OCI-LY3 (cell line): ENCODE data around the gene ARMC3.

ENCODE experiments used
- EZH2phosphoT487 ChIP-seq: fragments of 200-600 bp; shearing (Covaris generic); IDR thresholded peaks from 2 replicates; pipeline ENCODE4 v1.6.1; 2018; ENCODE audit warnings: antibody characterized with exemption, mixed run types, low read depth
- TF ChIP-seq, protein P1 (sequence below): fragments of 200-600, 300-600 bp; sonication (generic); IDR thresholded peaks from 2 replicates; pipeline ENCODE4 v1.5.1; 2014; ENCODE audit warnings: antibody characterized with exemption, low read length, low read depth

DNA sequence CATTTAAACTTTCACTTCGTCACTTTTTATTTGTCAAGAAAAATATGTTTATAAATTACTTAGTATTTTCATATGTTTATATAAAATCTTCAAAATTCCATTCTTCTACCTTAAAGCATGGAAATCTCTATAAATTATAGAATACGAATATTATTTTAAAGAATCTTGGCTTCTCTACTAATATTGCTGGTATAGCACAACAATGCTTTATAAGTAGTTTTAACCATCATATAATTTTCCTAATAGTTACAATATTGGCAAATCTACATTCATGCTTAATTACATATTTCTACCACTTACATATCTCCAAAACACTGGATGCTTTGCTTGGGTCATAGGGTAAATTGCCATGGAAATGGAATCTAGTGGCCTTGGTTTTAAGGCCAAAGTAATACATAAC lies 21.1 kb upstream of the ARMC3 start:
- TF ChIP-seq, protein P1, sequence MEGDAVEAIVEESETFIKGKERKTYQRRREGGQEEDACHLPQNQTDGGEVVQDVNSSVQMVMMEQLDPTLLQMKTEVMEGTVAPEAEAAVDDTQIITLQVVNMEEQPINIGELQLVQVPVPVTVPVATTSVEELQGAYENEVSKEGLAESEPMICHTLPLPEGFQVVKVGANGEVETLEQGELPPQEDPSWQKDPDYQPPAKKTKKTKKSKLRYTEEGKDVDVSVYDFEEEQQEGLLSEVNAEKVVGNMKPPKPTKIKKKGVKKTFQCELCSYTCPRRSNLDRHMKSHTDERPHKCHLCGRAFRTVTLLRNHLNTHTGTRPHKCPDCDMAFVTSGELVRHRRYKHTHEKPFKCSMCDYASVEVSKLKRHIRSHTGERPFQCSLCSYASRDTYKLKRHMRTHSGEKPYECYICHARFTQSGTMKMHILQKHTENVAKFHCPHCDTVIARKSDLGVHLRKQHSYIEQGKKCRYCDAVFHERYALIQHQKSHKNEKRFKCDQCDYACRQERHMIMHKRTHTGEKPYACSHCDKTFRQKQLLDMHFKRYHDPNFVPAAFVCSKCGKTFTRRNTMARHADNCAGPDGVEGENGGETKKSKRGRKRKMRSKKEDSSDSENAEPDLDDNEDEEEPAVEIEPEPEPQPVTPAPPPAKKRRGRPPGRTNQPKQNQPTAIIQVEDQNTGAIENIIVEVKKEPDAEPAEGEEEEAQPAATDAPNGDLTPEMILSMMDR: no peak
- no peak for TF ChIP-seq EZH2phosphoT487
